Glutamatergic neuron (in vitro differentiated cells): ENCODE data around the gene ANKRD28. TPM values are rescaled to one million over a fixed set of nuclear protein-coding genes. Genes with fewer than 3 reads are reported as not detected.

ENCODE experiments used
- DNase-seq: peaks from one replicate; pipeline ENCODE4 v3.0.0; 2022
- H3K27ac Mint-ChIP-seq: one replicate; pipeline ENCODE4 v1.8.0; 2020; ENCODE audit warnings: mild to moderate bottlenecking, mixed read lengths, inconsistent platforms; ENCODE audit not compliant: unreplicated experiment
- H3K27me3 Mint-ChIP-seq: one replicate; pipeline ENCODE4 v1.8.0; 2020; ENCODE audit warnings: mild to moderate bottlenecking, moderate library complexity, mixed read lengths, inconsistent platforms; ENCODE audit not compliant: unreplicated experiment
- H3K36me3 Mint-ChIP-seq: one replicate; pipeline ENCODE4 v1.8.0; 2020; ENCODE audit warnings: mild to moderate bottlenecking, mixed read lengths, inconsistent platforms; ENCODE audit not compliant: unreplicated experiment
- H3K4me1 Mint-ChIP-seq: one replicate; pipeline ENCODE4 v1.8.0; 2020; ENCODE audit warnings: mild to moderate bottlenecking, low read depth, mixed read lengths, inconsistent platforms; ENCODE audit not compliant: unreplicated experiment
- H3K4me3 Mint-ChIP-seq: one replicate; pipeline ENCODE4 v1.8.0; 2020; ENCODE audit warnings: mild to moderate bottlenecking, mixed read lengths, inconsistent platforms; ENCODE audit not compliant: unreplicated experiment
- H3K9me3 Mint-ChIP-seq: one replicate; pipeline ENCODE4 v1.8.0; 2020; ENCODE audit warnings: mild to moderate bottlenecking, moderate library complexity, mixed read lengths, inconsistent platforms; ENCODE audit not compliant: unreplicated experiment
- total RNA-seq: library from RNA; stranded (reverse); fragmentation: NEBNext Ultra II Directional; extraction: Animal tissue kit (Norgen Biotek cat#: 25700); gene quantifications from one replicate; pipeline ENCODE4 v1.2.1, GENCODE V29; 2021; ENCODE audit not compliant: unreplicated experiment
- TF ChIP-seq, protein P1 (sequence below): fragments of 200-600 bp; sonication (generic); IDR thresholded peaks from one replicate; pipeline ENCODE4 v1.5.0; 2021; ENCODE audit not compliant: partially characterized antibody, unreplicated experiment

Gene ANKRD28
- total RNA-seq, 1 donor from 2014 or later = 84.3 TPM

DNA sequence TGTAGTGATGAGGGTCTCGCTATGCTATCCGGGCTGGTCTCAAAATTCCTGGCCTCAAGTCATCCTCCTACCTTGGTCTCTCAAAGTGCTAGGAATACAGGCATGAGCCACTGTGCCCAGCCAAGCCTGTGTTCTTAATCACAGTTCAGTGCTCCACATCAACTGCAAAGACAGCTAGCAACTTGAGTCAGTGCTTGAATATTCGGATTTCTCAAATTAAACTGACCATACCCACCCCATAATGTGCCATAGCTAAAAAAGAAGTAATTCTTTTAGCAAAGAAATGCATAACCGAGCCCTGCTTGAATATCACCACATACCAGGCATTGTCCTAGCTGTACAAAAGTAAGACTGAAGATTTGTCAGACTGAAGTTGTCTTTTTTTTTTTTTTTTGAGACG is 107.0 kb downstream of the ANKRD28 start:
- no peaks in the 10 kb centered on the region for H3K9me3 Mint-ChIP-seq
- H3K4me3 Mint-ChIP-seq = no peak overlapping the region
- TF ChIP-seq, protein P1, sequence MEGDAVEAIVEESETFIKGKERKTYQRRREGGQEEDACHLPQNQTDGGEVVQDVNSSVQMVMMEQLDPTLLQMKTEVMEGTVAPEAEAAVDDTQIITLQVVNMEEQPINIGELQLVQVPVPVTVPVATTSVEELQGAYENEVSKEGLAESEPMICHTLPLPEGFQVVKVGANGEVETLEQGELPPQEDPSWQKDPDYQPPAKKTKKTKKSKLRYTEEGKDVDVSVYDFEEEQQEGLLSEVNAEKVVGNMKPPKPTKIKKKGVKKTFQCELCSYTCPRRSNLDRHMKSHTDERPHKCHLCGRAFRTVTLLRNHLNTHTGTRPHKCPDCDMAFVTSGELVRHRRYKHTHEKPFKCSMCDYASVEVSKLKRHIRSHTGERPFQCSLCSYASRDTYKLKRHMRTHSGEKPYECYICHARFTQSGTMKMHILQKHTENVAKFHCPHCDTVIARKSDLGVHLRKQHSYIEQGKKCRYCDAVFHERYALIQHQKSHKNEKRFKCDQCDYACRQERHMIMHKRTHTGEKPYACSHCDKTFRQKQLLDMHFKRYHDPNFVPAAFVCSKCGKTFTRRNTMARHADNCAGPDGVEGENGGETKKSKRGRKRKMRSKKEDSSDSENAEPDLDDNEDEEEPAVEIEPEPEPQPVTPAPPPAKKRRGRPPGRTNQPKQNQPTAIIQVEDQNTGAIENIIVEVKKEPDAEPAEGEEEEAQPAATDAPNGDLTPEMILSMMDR = no peak
- no peaks in the 10 kb centered on the region for H3K36me3 Mint-ChIP-seq
- H3K4me1 Mint-ChIP-seq = no peaks in the 10 kb centered on the region
- H3K27ac Mint-ChIP-seq = no peak overlapping the region
- no peak for DNase-seq
- H3K27me3 Mint-ChIP-seq = no peaks in the 10 kb centered on the region

DNA sequence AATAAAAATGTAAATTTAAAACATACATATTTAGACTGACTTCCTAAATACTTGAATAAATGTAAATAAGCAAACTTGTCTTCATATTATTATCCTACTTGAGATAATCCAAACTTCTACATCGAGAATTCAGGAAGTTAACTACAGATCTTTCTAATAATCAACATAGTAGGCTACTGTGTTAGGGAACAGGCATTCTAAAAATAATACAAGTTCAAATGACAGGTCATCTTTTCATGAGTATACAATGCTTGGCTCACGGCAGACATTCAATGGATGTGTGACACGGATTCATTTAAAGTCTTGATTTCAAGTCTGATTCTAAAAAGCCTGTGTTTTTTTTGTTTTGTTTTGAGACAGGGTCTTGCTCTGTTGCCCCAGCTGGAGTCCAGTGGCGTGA is 107.5 kb downstream of the ANKRD28 start:
- Mint-ChIP-seq H3K27ac (no peak overlapping the region), H3K4me3 (no peak overlapping the region), H3K4me1 (no peaks in the 10 kb centered on the region), H3K9me3 (no peaks in the 10 kb centered on the region), H3K27me3 (no peaks in the 10 kb centered on the region), H3K36me3 (no peaks in the 10 kb centered on the region)
- TF ChIP-seq, protein P1 = no peak
- DNase-seq = no peak

DNA sequence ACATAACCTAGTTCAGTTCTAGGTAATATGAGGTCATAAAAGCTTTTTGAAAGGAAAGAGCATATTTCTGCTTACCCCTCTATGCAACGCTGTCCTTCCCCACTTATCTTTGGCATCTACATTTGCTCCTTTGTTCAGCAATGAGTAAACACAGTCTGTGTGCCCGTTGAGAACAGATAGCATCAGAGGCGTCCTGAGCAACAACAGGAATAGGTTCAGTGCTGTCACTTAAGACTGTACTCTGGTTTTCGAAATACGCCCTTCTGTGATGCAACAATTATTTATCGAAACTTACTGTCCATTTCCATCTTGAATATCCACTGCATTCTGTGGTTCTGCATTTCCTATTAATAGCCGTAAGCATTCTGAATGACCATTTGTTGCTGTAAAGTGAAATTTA is 111.9 kb downstream of the ANKRD28 start:
- no peak overlapping the region for H3K27ac Mint-ChIP-seq
- no peak overlapping the region for H3K4me3 Mint-ChIP-seq
- H3K9me3 Mint-ChIP-seq = no peaks in the 10 kb centered on the region
- TF ChIP-seq, protein P1 = no peak
- no peaks in the 10 kb centered on the region for H3K4me1 Mint-ChIP-seq
- no peak for DNase-seq
- H3K27me3 Mint-ChIP-seq = no peaks in the 10 kb centered on the region
- no peaks in the 10 kb centered on the region for H3K36me3 Mint-ChIP-seq

DNA sequence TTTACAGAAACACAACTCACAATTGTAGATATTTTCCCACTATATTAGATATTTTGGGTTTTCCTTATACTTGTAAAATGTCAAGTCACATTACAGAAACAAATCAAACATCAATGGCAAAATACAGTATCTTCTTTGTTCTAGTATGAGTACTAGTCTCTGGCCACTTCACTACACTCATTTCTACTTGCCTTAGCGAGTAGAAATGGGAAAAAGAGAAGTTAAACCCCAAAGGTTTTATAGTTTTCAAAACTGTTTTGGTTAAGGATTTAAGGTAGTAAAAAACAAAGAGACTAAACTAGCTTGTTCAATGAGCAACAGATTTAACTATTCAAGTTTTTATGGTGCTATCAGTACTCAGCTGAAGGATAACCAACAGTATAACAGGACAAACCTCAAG is 114.5 kb downstream of the ANKRD28 start:
- Mint-ChIP-seq H3K4me1 (no peaks in the 10 kb centered on the region), H3K9me3 (no peaks in the 10 kb centered on the region), H3K36me3 (no peaks in the 10 kb centered on the region), H3K27ac (no peak overlapping the region), H3K4me3 (no peak overlapping the region), H3K27me3 (no peaks in the 10 kb centered on the region)
- DNase-seq = no peak
- TF ChIP-seq, protein P1 = no peak

DNA sequence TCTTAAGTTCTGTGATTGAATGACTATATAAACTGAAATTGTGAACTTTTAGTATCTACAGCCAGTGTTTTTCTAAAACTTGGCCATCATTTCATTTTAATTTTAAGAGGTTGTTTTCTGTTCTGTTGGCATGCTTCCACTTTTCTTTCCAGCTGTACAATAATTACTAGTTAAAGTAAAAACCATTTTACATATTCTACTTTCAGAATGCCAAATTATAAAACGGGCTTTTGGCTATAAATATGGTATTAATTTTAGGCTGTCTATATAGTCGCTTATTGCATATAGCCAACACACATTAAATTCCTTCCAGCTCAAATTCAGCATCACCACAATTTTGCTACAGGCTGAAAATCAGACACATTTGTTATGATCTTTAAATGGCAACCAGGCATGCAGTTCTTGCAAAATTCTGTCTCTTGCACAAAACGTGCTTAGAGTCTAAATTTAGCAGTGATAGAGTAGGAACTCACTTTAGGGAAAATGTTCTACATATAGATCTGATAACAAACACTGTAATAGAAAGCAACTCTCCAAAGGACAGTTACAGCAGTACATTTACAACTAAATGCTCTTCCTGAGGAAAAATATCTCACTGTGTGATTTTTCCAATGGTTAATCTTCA is 115.1 kb downstream of the ANKRD28 start:
- Mint-ChIP-seq H3K27ac (no peak overlapping the region), H3K4me3 (no peak overlapping the region), H3K27me3 (no peaks in the 10 kb centered on the region), H3K36me3 (no peaks in the 10 kb centered on the region), H3K9me3 (no peaks in the 10 kb centered on the region), H3K4me1 (no peaks in the 10 kb centered on the region)
- DNase-seq = no peak
- TF ChIP-seq, protein P1 = no peak
